GM12878 (cell line): ENCODE measurements around the gene GALR3. TPM values are rescaled to one million over a fixed set of nuclear protein-coding genes. Genes with fewer than 3 reads are reported as not detected.

ENCODE experiments used
- BMI1 ChIP-seq: fragments of 450-650 bp; IDR thresholded peaks from 2 replicates; pipeline ENCODE4 v1.6.1; 2016; ENCODE audit warnings: mild to moderate bottlenecking, moderate library complexity, borderline replicate concordance
- NR2F1 ChIP-seq: fragments of 450-650 bp; conservative IDR thresholded peaks from 2 replicates; pipeline ENCODE4 v1.6.1; 2017; ENCODE audit warnings: mild to moderate bottlenecking
- RELA ChIP-seq: fragments of 450-650 bp; IDR thresholded peaks from 2 replicates; pipeline ENCODE4 v1.8.0; 2014; ENCODE audit warnings: borderline replicate concordance; ENCODE audit not compliant: partially characterized antibody
- polyA plus RNA-seq, 11 experiments: library from polyadenylated mRNA; depleted of rRNA in 4 of 11; unstranded in 6 of 11; stranded (reverse) in 5 of 11; fragments of >200 nt; fragmentation: Nextera tagmentation in 4 of 11; fragmentation: Illumina TruSeq in 1 of 11; extraction: Ambion mirVana in 4 of 11; extraction: Trizol in 1 of 11; gene quantifications; 1 replicate in 1 of 11; 2 replicates in 10 of 11; pipeline versions ENCODE4 v1.2.1 to v1.2.3, GENCODE V29; 2011 to 2016; ENCODE audit warnings: inconsistent platforms in 2 of 11, missing spikeins in 2 of 11, low read depth in 1 of 11
- total RNA-seq, 4 experiments: library from RNA; depleted of rRNA in 3 of 4; stranded (reverse); fragments of >200 nt in 3 of 4; fragmentation: Illumina TruSeq in 1 of 4; extraction: Trizol in 1 of 4; gene quantifications; 2 replicates each; pipeline versions ENCODE4 v1.2.1 to v1.2.3, GENCODE V29; 2013 to 2021
- TF ChIP-seq, protein P1 (sequence below): fragments of 450-650 bp; IDR thresholded peaks from 2 replicates; pipeline ENCODE4 v1.6.1; 2018; ENCODE audit warnings: mild to moderate bottlenecking, low read depth, moderate library complexity; ENCODE audit not compliant: partially characterized antibody
- TF ChIP-seq, protein P2 (sequence below): fragments of 450-650 bp; IDR thresholded peaks from 2 replicates; pipeline ENCODE4 v1.6.1; 2016; ENCODE audit warnings: mild to moderate bottlenecking
- TF ChIP-seq, protein P3 (sequence below): fragments of 450-650 bp; IDR thresholded peaks from 2 replicates; pipeline ENCODE4 v1.6.1; 2016; ENCODE audit warnings: mild to moderate bottlenecking, moderate library complexity, borderline replicate concordance

GALR3 gene
- total and polyA plus RNA-seq, 10 of the 15 experiments (the other 5 are each of a cell fraction or from before 2014, with no cell fraction given) = not detected

DNA sequence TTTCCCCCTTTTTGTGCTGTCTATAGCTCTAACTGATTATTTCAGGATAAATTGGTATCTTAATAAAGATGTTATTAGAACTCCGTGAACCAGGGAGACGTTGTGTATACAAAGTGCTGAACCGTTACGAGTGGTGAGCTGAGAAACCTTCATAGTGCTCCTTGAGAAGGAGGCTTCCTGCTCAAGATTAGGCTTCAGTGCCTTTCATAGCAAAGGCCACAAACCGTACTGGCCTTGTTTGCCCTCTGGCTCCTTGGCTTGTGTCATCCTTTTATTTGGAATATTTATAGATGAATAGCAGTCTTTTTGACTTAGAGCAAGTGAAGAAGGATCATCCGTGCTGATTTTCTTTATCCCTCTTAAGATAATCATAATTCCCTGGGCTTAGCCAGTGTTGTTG lies 42.3 kb downstream of the GALR3 start (continued):
- TF ChIP-seq, protein P1, sequence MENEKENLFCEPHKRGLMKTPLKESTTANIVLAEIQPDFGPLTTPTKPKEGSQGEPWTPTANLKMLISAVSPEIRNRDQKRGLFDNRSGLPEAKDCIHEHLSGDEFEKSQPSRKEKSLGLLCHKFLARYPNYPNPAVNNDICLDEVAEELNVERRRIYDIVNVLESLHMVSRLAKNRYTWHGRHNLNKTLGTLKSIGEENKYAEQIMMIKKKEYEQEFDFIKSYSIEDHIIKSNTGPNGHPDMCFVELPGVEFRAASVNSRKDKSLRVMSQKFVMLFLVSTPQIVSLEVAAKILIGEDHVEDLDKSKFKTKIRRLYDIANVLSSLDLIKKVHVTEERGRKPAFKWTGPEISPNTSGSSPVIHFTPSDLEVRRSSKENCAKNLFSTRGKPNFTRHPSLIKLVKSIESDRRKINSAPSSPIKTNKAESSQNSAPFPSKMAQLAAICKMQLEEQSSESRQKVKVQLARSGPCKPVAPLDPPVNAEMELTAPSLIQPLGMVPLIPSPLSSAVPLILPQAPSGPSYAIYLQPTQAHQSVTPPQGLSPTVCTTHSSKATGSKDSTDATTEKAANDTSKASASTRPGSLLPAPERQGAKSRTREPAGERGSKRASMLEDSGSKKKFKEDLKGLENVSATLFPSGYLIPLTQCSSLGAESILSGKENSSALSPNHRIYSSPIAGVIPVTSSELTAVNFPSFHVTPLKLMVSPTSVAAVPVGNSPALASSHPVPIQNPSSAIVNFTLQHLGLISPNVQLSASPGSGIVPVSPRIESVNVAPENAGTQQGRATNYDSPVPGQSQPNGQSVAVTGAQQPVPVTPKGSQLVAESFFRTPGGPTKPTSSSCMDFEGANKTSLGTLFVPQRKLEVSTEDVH = no peak
- no peak for TF ChIP-seq NR2F1
- TF ChIP-seq, protein P2, sequence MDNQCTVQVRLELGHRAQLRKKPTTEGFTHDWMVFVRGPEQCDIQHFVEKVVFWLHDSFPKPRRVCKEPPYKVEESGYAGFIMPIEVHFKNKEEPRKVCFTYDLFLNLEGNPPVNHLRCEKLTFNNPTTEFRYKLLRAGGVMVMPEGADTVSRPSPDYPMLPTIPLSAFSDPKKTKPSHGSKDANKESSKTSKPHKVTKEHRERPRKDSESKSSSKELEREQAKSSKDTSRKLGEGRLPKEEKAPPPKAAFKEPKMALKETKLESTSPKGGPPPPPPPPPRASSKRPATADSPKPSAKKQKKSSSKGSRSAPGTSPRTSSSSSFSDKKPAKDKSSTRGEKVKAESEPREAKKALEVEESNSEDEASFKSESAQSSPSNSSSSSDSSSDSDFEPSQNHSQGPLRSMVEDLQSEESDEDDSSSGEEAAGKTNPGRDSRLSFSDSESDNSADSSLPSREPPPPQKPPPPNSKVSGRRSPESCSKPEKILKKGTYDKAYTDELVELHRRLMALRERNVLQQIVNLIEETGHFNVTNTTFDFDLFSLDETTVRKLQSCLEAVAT = no peak
- TF ChIP-seq, protein P3, sequence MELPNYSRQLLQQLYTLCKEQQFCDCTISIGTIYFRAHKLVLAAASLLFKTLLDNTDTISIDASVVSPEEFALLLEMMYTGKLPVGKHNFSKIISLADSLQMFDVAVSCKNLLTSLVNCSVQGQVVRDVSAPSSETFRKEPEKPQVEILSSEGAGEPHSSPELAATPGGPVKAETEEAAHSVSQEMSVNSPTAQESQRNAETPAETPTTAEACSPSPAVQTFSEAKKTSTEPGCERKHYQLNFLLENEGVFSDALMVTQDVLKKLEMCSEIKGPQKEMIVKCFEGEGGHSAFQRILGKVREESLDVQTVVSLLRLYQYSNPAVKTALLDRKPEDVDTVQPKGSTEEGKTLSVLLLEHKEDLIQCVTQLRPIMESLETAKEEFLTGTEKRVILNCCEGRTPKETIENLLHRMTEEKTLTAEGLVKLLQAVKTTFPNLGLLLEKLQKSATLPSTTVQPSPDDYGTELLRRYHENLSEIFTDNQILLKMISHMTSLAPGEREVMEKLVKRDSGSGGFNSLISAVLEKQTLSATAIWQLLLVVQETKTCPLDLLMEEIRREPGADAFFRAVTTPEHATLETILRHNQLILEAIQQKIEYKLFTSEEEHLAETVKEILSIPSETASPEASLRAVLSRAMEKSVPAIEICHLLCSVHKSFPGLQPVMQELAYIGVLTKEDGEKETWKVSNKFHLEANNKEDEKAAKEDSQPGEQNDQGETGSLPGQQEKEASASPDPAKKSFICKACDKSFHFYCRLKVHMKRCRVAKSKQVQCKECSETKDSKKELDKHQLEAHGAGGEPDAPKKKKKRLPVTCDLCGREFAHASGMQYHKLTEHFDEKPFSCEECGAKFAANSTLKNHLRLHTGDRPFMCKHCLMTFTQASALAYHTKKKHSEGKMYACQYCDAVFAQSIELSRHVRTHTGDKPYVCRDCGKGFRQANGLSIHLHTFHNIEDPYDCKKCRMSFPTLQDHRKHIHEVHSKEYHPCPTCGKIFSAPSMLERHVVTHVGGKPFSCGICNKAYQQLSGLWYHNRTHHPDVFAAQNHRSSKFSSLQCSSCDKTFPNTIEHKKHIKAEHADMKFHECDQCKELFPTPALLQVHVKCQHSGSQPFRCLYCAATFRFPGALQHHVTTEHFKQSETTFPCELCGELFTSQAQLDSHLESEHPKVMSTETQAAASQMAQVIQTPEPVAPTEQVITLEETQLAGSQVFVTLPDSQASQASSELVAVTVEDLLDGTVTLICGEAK = no peak
- no peak for TF ChIP-seq BMI1
- no peak for TF ChIP-seq RELA
